Fibroblast of lung (primary cell): ENCODE data around the gene C19orf67. TPM values are rescaled to one million over a fixed set of nuclear protein-coding genes. Genes with fewer than 3 reads are reported as not detected.

ENCODE experiments used
- DNase-seq, 2 donors: peaks; one replicate each; pipeline versions ENCODE4 v3.0.0 to v3.0.0-alpha.2; 2010; ENCODE audit warnings: low read depth in 2 of 2
- H2AFZ ChIP-seq: 2 replicates; pipeline ENCODE4 v1.5.1; 2012; ENCODE audit warnings: low read length, control low read depth, inconsistent platforms
- H3K27ac ChIP-seq: 2 replicates; pipeline ENCODE4 v1.5.1; 2011; ENCODE audit warnings: low read length, control low read depth; ENCODE audit not compliant: insufficient read depth
- H3K27me3 ChIP-seq: 2 replicates; pipeline ENCODE4 v1.5.1; 2011; ENCODE audit warnings: mild to moderate bottlenecking, low read length; ENCODE audit not compliant: control insufficient read depth, insufficient read depth
- H3K36me3 ChIP-seq: 2 replicates; pipeline ENCODE4 v1.5.1; 2011; ENCODE audit warnings: low read length; ENCODE audit not compliant: control insufficient read depth, insufficient read depth
- H3K4me1 ChIP-seq: 2 replicates; pipeline ENCODE4 v1.5.1; 2011; ENCODE audit warnings: low read length; ENCODE audit not compliant: control insufficient read depth, insufficient read depth; ENCODE audit errors: extremely low read depth
- H3K4me2 ChIP-seq: 2 replicates; pipeline ENCODE4 v1.5.1; 2011; ENCODE audit warnings: low read length, control low read depth; ENCODE audit not compliant: insufficient read depth; ENCODE audit errors: extremely low read depth
- H3K4me3 ChIP-seq, 4 experiments: fragments of 200-600 bp in 1 of 4; sonication (generic) in 1 of 4; replicated peaks in 1 of 4; 2 replicates each; pipeline ENCODE4 v1.5.1; 2011 to 2016; ENCODE audit warnings: low read length in 4 of 4, low read depth in 3 of 4, mild to moderate bottlenecking in 3 of 4, control low read depth in 2 of 4, inconsistent platforms in 1 of 4, mixed read lengths in 1 of 4; ENCODE audit not compliant: insufficient read depth in 1 of 4; ENCODE audit errors: control extremely low read depth in 1 of 4
- H3K79me2 ChIP-seq: 2 replicates; pipeline ENCODE4 v1.5.1; 2012; ENCODE audit warnings: mild to moderate bottlenecking, low read length, inconsistent platforms; ENCODE audit not compliant: control insufficient read depth, insufficient read depth
- H3K9ac ChIP-seq: 2 replicates; pipeline ENCODE4 v1.5.1; 2011; ENCODE audit warnings: mild to moderate bottlenecking, low read length, control low read depth; ENCODE audit not compliant: insufficient read depth
- H3K9me3 ChIP-seq: 2 replicates; pipeline ENCODE4 v1.5.1; 2012; ENCODE audit warnings: low read depth, low read length; ENCODE audit not compliant: control insufficient read depth, insufficient read depth
- H4K20me1 ChIP-seq: 2 replicates; pipeline ENCODE4 v1.5.1; 2011; ENCODE audit warnings: low read length; ENCODE audit not compliant: control insufficient read depth, insufficient read depth; ENCODE audit errors: extremely low read depth
- CTCF ChIP-seq, 2 donors: IDR thresholded peaks in 1 of 2; conservative IDR thresholded peaks in 1 of 2; 1 replicate in 1 of 2; 2 replicates in 1 of 2; pipeline ENCODE4 v1.5.1; 2011 to 2012; ENCODE audit warnings: low read length in 2 of 2, control low read depth in 1 of 2, inconsistent platforms in 1 of 2, low read depth in 1 of 2, mild to moderate bottlenecking in 1 of 2
- EZH2 ChIP-seq: IDR thresholded peaks from 2 replicates; pipeline ENCODE4 v1.5.1; 2012; ENCODE audit warnings: low read length, control low read depth, mild to moderate bottlenecking; ENCODE audit errors: missing control alignments
- polyA plus RNA-seq, 2 donors: library from polyadenylated mRNA; depleted of rRNA in 1 of 2; stranded (reverse) in 1 of 2; unstranded in 1 of 2; fragments of >200 nt; gene quantifications; 2 replicates each; pipeline ENCODE4 v1.2.1, GENCODE V29; 2011 to 2012; ENCODE audit warnings: missing spikeins in 1 of 2
- total RNA-seq: library from RNA; depleted of rRNA; stranded (reverse); fragments of >200 nt; gene quantifications from 2 replicates; pipeline ENCODE4 v1.2.1, GENCODE V29; 2014

Gene C19orf67
- total and polyA plus RNA-seq, 2 donors (not counting 1 experiment from before 2014, with no cell fraction given), result not detected

GRCh38 chr19:14127176-14127575, 41.6 kb upstream of the C19orf67 start:
- H3K27ac ChIP-seq, result no peak overlapping the region
- no peak overlapping the region for H2AFZ ChIP-seq
- DNase-seq, result no peak
- H3K9ac ChIP-seq, result no peak overlapping the region
- no peaks in the 10 kb centered on the region for H3K9me3 ChIP-seq
- H3K79me2 ChIP-seq, result no peaks in the 10 kb centered on the region
- no peaks in the 10 kb centered on the region for H3K4me1 ChIP-seq
- no peak for TF ChIP-seq EZH2
- no peak for TF ChIP-seq CTCF (conservative IDR thresholded peaks at IDR 0.05 in 1 of 2, IDR thresholded peaks at IDR 0.05 in 1 of 2; ENCODE audit: low read depth in 1 of 2, low read length in 2 of 2)
- H3K27me3 ChIP-seq, result no peaks in the 10 kb centered on the region
- no peaks in the 10 kb centered on the region for H4K20me1 ChIP-seq
- no peak overlapping the region for H3K4me2 ChIP-seq
- no peaks in the 10 kb centered on the region for H3K36me3 ChIP-seq
- H3K4me3 ChIP-seq, result no peak overlapping the region

- Histone ChIP-seq H3K9ac (no peak overlapping the region), H3K4me2 (no peak overlapping the region), H3K79me2 (no peaks in the 10 kb centered on the region), H3K36me3 (no peaks in the 10 kb centered on the region), H3K27ac (no peak overlapping the region), H2AFZ (no peak overlapping the region), H3K4me3 (no peak overlapping the region), H3K27me3 (no peaks in the 10 kb centered on the region), H3K9me3 (no peaks in the 10 kb centered on the region), H4K20me1 (no peaks in the 10 kb centered on the region), H3K4me1 (peaks cover 6% of the 10 kb centered on the region)
- DNase-seq, result no peak
- TF ChIP-seq EZH2 (no peak), CTCF (conservative IDR thresholded peaks at IDR 0.05 in 1 of 2, IDR thresholded peaks at IDR 0.05 in 1 of 2; ENCODE audit: low read depth in 1 of 2, low read length in 2 of 2) (no peak)
These were observed 37.3 kb upstream of the C19orf67 start for GRCh38 chr19:14122924-14123323.

GRCh38 chr19:14120497-14120780, 34.9 kb upstream of the C19orf67 start:
- Histone ChIP-seq H3K36me3 (no peaks in the 10 kb centered on the region), H3K27me3 (no peaks in the 10 kb centered on the region), H3K79me2 (peaks cover 19% of the 10 kb centered on the region), H2AFZ (no peak overlapping the region), H4K20me1 (no peaks in the 10 kb centered on the region), H3K27ac (no peak overlapping the region), H3K4me2 (no peak overlapping the region), H3K4me3 (no peak overlapping the region), H3K9me3 (no peaks in the 10 kb centered on the region), H3K9ac (no peak overlapping the region), H3K4me1 (peaks cover 12% of the 10 kb centered on the region)
- TF ChIP-seq CTCF (conservative IDR thresholded peaks at IDR 0.05 in 1 of 2, IDR thresholded peaks at IDR 0.05 in 1 of 2; ENCODE audit: low read depth in 1 of 2, low read length in 2 of 2), result no peak
- no peak for TF ChIP-seq EZH2
- DNase-seq, result no peak
